ENCODE data around the gene FGF14.

The FGF14 gene

DNA sequence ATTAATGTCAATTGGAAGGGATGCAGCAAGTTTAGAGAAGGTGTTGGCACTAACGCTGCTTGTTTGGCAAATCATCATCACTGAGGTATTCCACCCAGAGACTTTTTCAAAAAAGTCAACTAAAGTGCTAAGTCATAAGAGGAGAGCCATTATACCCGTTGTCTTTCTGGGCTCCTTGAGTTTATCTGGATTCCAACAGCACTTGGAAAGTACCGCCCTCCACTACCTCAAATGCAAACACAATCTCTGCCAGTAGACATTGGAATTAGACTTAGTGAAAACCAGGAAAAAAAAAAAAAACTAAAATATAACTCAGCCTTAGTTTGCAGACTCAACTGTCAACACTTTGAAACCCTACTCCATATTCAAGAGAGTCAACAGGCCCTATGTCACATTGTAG, 683.4 kb downstream of the FGF14 start:
- Histone ChIP-seq H3K27me3 (ENCODE audit: control insufficient read depth, insufficient read depth, low read length) (no peaks in the 10 kb centered on the region), H3K79me2 (no peaks in the 10 kb centered on the region), H3K4me2 (ENCODE audit: low read length) (no peak overlapping the region), H3K9me3 (ENCODE audit: control insufficient read depth, low read length) (no peaks in the 10 kb centered on the region), H3K27ac (no peak overlapping the region), H3K36me3 (ENCODE audit: control insufficient read depth, insufficient read depth, low read length) (no peaks in the 10 kb centered on the region), H2AFZ (no peak overlapping the region), H3K4me1 (no peaks in the 10 kb centered on the region), H3K9ac (no peak overlapping the region), H3K4me3 (ENCODE audit: low read depth, low read length) (no peak overlapping the region)
- TF ChIP-seq, protein P1, sequence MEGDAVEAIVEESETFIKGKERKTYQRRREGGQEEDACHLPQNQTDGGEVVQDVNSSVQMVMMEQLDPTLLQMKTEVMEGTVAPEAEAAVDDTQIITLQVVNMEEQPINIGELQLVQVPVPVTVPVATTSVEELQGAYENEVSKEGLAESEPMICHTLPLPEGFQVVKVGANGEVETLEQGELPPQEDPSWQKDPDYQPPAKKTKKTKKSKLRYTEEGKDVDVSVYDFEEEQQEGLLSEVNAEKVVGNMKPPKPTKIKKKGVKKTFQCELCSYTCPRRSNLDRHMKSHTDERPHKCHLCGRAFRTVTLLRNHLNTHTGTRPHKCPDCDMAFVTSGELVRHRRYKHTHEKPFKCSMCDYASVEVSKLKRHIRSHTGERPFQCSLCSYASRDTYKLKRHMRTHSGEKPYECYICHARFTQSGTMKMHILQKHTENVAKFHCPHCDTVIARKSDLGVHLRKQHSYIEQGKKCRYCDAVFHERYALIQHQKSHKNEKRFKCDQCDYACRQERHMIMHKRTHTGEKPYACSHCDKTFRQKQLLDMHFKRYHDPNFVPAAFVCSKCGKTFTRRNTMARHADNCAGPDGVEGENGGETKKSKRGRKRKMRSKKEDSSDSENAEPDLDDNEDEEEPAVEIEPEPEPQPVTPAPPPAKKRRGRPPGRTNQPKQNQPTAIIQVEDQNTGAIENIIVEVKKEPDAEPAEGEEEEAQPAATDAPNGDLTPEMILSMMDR (IDR thresholded peaks at IDR 0.05), result no peak

DNA sequence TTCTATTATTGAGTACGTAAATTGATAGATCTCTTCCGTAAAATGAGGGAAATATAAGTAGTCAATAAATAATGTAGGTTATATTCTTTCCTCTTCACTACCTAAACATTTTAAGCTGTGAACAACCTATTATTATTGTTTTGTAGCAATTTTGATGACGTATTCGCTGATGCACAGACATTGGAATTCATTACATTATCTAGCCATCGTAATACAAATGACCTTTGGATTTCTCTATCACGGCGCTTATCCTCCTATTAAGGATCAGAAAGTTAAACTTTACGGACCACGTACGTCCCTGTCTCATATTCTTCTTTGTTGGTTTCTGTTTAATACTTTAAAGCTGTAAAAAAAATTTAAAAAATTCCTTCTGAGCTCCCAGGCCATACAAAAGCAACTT, 684.5 kb downstream of the FGF14 start:
- no peak overlapping the region for H3K27ac ChIP-seq
- no peaks in the 10 kb centered on the region for H3K79me2 ChIP-seq
- TF ChIP-seq, protein P1 (IDR thresholded peaks at IDR 0.05), result no peak
- H3K9me3 ChIP-seq (ENCODE audit: control insufficient read depth, low read length), result no peaks in the 10 kb centered on the region
- H3K9ac ChIP-seq, result no peak overlapping the region
- no peaks in the 10 kb centered on the region for H3K27me3 ChIP-seq (ENCODE audit: control insufficient read depth, insufficient read depth, low read length)
- H3K4me2 ChIP-seq (ENCODE audit: low read length), result no peak overlapping the region
- H3K4me1 ChIP-seq, result no peaks in the 10 kb centered on the region
- H3K36me3 ChIP-seq (ENCODE audit: control insufficient read depth, insufficient read depth, low read length), result no peaks in the 10 kb centered on the region
- no peak overlapping the region for H2AFZ ChIP-seq
- H3K4me3 ChIP-seq (ENCODE audit: low read depth, low read length), result no peak overlapping the region

DNA sequence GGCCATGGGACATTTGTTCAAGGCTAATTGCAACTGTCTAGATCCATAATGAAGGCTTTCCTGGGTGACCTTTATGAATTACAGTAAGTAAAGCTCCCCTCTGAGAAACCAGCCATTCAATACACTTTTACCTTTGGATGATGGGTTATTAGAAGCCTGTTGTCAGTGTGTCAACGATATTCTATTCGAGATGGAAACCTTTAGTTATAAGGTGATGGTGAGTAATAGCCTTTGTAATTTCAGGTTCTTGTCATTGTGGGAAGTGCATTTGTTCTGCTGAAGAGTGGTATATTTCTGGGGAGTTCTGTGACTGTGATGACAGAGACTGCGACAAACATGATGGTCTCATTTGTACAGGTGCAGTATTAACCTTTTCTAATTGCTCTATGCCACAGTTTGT, 687.7 kb downstream of the FGF14 start:
- TF ChIP-seq, protein P1 (IDR thresholded peaks at IDR 0.05), result no peak
- no peaks in the 10 kb centered on the region for H3K79me2 ChIP-seq
- H3K4me2 ChIP-seq (ENCODE audit: low read length), result no peak overlapping the region

DNA sequence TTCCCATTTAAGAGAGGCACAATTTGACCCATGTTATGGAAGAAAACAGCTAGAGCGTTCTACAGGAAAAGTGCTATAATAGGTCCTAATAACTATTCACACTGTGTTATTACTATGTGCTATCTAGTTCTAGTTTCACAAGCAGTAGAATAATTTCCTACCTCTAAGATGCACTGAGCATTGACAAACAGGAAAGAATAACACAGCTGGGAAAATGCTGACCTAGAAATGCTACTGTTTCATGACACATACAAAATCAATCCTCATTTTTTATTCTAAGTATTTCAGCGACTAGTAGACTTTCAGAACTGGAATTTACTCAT, 689.9 kb downstream of the FGF14 start:
- H2AFZ ChIP-seq, result no peak overlapping the region
- TF ChIP-seq, protein P1 (IDR thresholded peaks at IDR 0.05), result no peak
- no peak overlapping the region for H3K4me3 ChIP-seq (ENCODE audit: low read depth, low read length)
- no peaks in the 10 kb centered on the region for H3K79me2 ChIP-seq
- no peak overlapping the region for H3K27ac ChIP-seq
- H3K4me1 ChIP-seq, result no peaks in the 10 kb centered on the region
- no peaks in the 10 kb centered on the region for H3K27me3 ChIP-seq (ENCODE audit: control insufficient read depth, insufficient read depth, low read length)
- H3K36me3 ChIP-seq (ENCODE audit: control insufficient read depth, insufficient read depth, low read length), result no peaks in the 10 kb centered on the region
- H3K4me2 ChIP-seq (ENCODE audit: low read length), result no peak overlapping the region
- H3K9ac ChIP-seq, result no peak overlapping the region
- H3K9me3 ChIP-seq (ENCODE audit: control insufficient read depth, low read length), result no peaks in the 10 kb centered on the region

More for the DNA sequence above, 687.7 kb downstream of the FGF14 start:
- H3K27ac ChIP-seq, result no peak overlapping the region
- H3K9ac ChIP-seq, result no peak overlapping the region
- H2AFZ ChIP-seq, result no peak overlapping the region
- no peaks in the 10 kb centered on the region for H3K27me3 ChIP-seq (ENCODE audit: control insufficient read depth, insufficient read depth, low read length)
- no peak overlapping the region for H3K4me3 ChIP-seq (ENCODE audit: low read depth, low read length)
- no peaks in the 10 kb centered on the region for H3K4me1 ChIP-seq
- H3K36me3 ChIP-seq (ENCODE audit: control insufficient read depth, insufficient read depth, low read length), result no peaks in the 10 kb centered on the region
- no peaks in the 10 kb centered on the region for H3K9me3 ChIP-seq (ENCODE audit: control insufficient read depth, low read length)

DNA sequence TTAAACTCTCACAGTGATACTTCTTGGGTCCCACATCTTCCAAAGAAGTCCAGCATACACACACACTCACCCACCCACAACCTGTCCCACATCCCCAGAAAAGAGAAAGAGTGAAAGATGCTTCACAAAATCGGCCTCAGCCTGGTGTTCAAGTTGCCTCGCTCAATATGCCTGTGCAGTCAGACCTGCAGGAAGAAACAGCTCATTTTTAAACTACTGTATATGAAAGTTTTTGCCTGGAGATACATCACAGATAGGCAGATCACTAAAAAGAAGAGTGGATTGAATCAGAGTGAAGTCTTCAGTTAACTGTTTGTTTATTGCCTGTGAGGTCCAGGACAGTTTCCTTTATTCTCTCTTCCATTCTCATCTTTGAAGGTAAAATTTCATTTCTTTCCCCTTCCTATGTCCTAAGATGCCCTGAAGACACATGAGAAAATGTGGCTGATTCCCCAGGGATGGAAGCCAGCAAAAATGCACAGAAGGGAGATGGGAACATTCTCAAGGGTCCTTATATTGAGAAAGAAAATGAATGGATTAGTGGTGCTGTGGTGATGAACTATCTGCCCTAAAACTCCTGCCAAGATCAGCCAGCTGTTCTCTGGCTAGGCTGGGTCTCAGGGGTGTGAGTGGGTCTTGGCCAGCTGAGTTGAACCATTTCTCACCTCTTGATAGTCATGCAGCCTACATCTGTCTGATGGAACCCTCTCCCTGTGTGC, 690.4 kb downstream of the FGF14 start:
- no peak overlapping the region for H2AFZ ChIP-seq
- no peaks in the 10 kb centered on the region for H3K27me3 ChIP-seq (ENCODE audit: control insufficient read depth, insufficient read depth, low read length)
- H3K9ac ChIP-seq, result no peak overlapping the region
- H3K4me3 ChIP-seq (ENCODE audit: low read depth, low read length), result no peak overlapping the region
- no peaks in the 10 kb centered on the region for H3K79me2 ChIP-seq
- H3K4me2 ChIP-seq (ENCODE audit: low read length), result no peak overlapping the region
- no peaks in the 10 kb centered on the region for H3K9me3 ChIP-seq (ENCODE audit: control insufficient read depth, low read length)
- no peaks in the 10 kb centered on the region for H3K4me1 ChIP-seq
- no peaks in the 10 kb centered on the region for H3K36me3 ChIP-seq (ENCODE audit: control insufficient read depth, insufficient read depth, low read length)
- TF ChIP-seq, protein P1 (IDR thresholded peaks at IDR 0.05), result no peak
- no peak overlapping the region for H3K27ac ChIP-seq
